HG03280 (cell line): ENCODE measurements around the gene LHFPL2.
"Not testable (repeated sequence)": the region's sequence is repeated elsewhere in the genome, so short reads cannot be mapped to it uniquely, and the experiment has no call there.

Experiments used
- ATAC-seq: cut with Tn5 transposase; IDR thresholded peaks from one replicate; pipeline ENCODE4 v1.9.1; 2021; ENCODE audit warnings: mild to moderate bottlenecking, moderate library complexity; ENCODE audit not compliant: unreplicated experiment

Gene LHFPL2

GRCh38 chr5:78622302-78622971 is 26.1 kb downstream of the LHFPL2 start:
- ATAC-seq, result no peak

GRCh38 chr5:78621291-78621738 is 27.3 kb downstream of the LHFPL2 start:
- ATAC-seq, result no peak

GRCh38 chr5:78620119-78620518 is 28.5 kb downstream of the LHFPL2 start:
- ATAC-seq, result not testable (repeated sequence)

- ATAC-seq, result no peak
Measured at GRCh38 chr5:78618303-78618702, 30.3 kb downstream of the LHFPL2 start.

- ATAC-seq, result no peak
Measured at GRCh38 chr5:78615697-78616096, 32.9 kb downstream of the LHFPL2 start.

- ATAC-seq, result no peak
Measured at GRCh38 chr5:78614816-78615215, 33.8 kb downstream of the LHFPL2 start.

- ATAC-seq, result no peak
Measured at GRCh38 chr5:78613756-78614155, 34.8 kb downstream of the LHFPL2 start.

GRCh38 chr5:78613151-78613533 is 35.4 kb downstream of the LHFPL2 start:
- ATAC-seq, result no peak

GRCh38 chr5:78612227-78613150 is 36.1 kb downstream of the LHFPL2 start:
- no peak for ATAC-seq

- no peak for ATAC-seq
Measured at GRCh38 chr5:78611126-78611605, 37.4 kb downstream of the LHFPL2 start.

GRCh38 chr5:78610636-78611035 is 37.9 kb downstream of the LHFPL2 start:
- no peak for ATAC-seq

GRCh38 chr5:78610163-78610583 is 38.4 kb downstream of the LHFPL2 start:
- ATAC-seq, result no peak

GRCh38 chr5:78607864-78608263 is 40.7 kb downstream of the LHFPL2 start:
- no peak for ATAC-seq

- no peak for ATAC-seq
Measured at GRCh38 chr5:78606241-78606640, 42.3 kb downstream of the LHFPL2 start.

GRCh38 chr5:78605611-78606010 is 43.0 kb downstream of the LHFPL2 start:
- no peak for ATAC-seq

GRCh38 chr5:78604689-78605285 is 43.8 kb downstream of the LHFPL2 start:
- no peak for ATAC-seq

GRCh38 chr5:78603636-78604175 is 44.9 kb downstream of the LHFPL2 start:
- ATAC-seq, result no peak

GRCh38 chr5:78602400-78602799 is 46.2 kb downstream of the LHFPL2 start:
- no peak for ATAC-seq

- ATAC-seq, result no peak
Measured at GRCh38 chr5:78601559-78602314, 46.8 kb downstream of the LHFPL2 start.

- ATAC-seq, result no peak
Measured at GRCh38 chr5:78600687-78601414, 47.7 kb downstream of the LHFPL2 start.
